ENCODE results near the gene KIF3C. TPM values are rescaled to one million over a fixed set of nuclear protein-coding genes. Genes with fewer than 3 reads are reported as not detected.

KIF3C gene
- total and polyA plus RNA-seq, 2 donors (not counting 3 experiments of a cell fraction or from before 2014, with no cell fraction given) = 11.4 to 40.7 TPM

DNA sequence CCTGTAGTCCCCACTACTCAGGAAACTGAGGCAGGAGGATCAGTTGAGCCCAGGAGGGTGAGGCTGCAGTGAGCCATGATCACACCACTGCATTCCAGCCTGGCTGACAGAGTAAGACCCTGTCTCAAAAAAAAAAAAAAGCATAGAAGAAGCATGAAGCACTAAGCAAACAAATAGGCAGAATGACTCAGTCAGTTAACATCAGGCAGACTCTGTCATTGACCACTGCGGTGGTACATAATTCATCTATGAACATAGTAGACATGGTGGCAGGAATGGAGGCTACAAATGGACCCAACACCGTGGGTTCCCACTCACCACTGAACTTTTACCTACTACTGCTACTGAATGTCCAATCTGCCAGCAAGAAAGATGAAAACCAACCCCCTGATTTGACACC is 96.4 kb downstream of the KIF3C start:
- BruUV-seq (replicated peaks) = no TSS peak
- Histone ChIP-seq H3K27me3 (ENCODE audit: control insufficient read depth in 2 of 2, insufficient read depth in 2 of 2, low read length in 2 of 2) (peaks cover 0 to 5% of the 10 kb centered on the region in 2 experiments), H3K36me3 (ENCODE audit: control insufficient read depth in 2 of 2, extremely low read depth in 1 of 2, insufficient read depth in 2 of 2, low read length in 2 of 2) (no peaks in the 10 kb centered on the region), H3K4me2 (ENCODE audit: insufficient read depth, low read length) (no peak overlapping the region), H3K9ac (replicated peaks; ENCODE audit: extremely low read depth, insufficient read depth, low read length) (no peak overlapping the region), H3K9me1 (replicated peaks; ENCODE audit: control insufficient read depth, extremely low read depth, insufficient read depth, low read length) (no peaks in the 10 kb centered on the region), H3K4me1 (ENCODE audit: control insufficient read depth, extremely low read depth, insufficient read depth, low read length) (no peaks in the 10 kb centered on the region), H3K79me2 (ENCODE audit: control insufficient read depth, insufficient read depth, low read length) (no peaks in the 10 kb centered on the region), H3K27ac (ENCODE audit: insufficient read depth, low read depth, low read length) (no peak overlapping the region), H2AFZ (ENCODE audit: low read depth, low read length) (no peak overlapping the region), H4K20me1 (replicated peaks; ENCODE audit: control insufficient read depth, extremely low read depth, insufficient read depth, low read length) (no peaks in the 10 kb centered on the region), H3K4me3 (replicated peaks in 1 of 3; ENCODE audit: insufficient read depth in 1 of 3, low read depth in 1 of 3, low read length in 3 of 3) (no peak overlapping the region), H3K9me3 (replicated peaks; ENCODE audit: control insufficient read depth, insufficient read depth, low read length) (no peaks in the 10 kb centered on the region)
- peak; percentile 12 for DNase-seq (ENCODE audit: low read depth, low spot score)
- intact Hi-C loops (cut with micrococcal nuclease) = no loop called here
- ChIA-PET POLR2A (no interaction called here), CTCF (no interaction called here)
- peak; percentile 31 for FAIRE-seq
- dilution Hi-C loops (cut with MboI; ENCODE audit: extremely low pct_ligation_motif_present, low sequenced_read_pairs) = no loop called here
- TF ChIP-seq POLR2AphosphoS5 (IDR thresholded peaks at IDR 0.05; ENCODE audit: insufficient read depth, low read depth, low read length) (no peak), FOS (IDR thresholded peaks at IDR 0.05; ENCODE audit: borderline replicate concordance, insufficient read depth, low read length) (peak; percentile 38)

DNA sequence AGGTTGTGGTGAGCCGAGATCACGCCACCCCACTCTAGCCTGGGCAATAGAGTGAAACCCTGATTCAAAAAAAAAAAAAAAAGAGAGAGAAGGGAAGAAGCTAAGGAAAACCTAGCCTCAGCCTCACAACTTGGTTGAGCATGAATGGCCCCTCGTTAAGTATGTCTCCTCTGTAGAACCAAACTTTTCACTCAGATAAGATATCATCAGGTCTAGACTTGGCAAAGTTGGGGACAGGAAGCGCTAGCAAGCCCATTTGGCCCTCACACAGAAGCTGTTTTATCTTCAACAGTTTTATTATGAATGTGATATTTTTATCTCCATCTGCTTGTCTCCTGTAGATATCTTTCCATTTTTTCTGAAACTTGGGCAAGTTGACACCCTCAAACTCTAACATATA is 100.5 kb downstream of the KIF3C start:
- Histone ChIP-seq H2AFZ (ENCODE audit: low read depth, low read length) (no peak overlapping the region), H3K36me3 (ENCODE audit: control insufficient read depth in 2 of 2, extremely low read depth in 1 of 2, insufficient read depth in 2 of 2, low read length in 2 of 2) (no peaks in the 10 kb centered on the region), H3K9me3 (replicated peaks; ENCODE audit: control insufficient read depth, insufficient read depth, low read length) (no peaks in the 10 kb centered on the region), H3K9ac (replicated peaks; ENCODE audit: extremely low read depth, insufficient read depth, low read length) (no peak overlapping the region), H3K4me3 (replicated peaks in 1 of 3; ENCODE audit: insufficient read depth in 1 of 3, low read depth in 1 of 3, low read length in 3 of 3) (no peak overlapping the region), H3K4me1 (ENCODE audit: control insufficient read depth, extremely low read depth, insufficient read depth, low read length) (peaks cover 7% of the 10 kb centered on the region), H3K79me2 (ENCODE audit: control insufficient read depth, insufficient read depth, low read length) (peaks cover 13% of the 10 kb centered on the region), H3K4me2 (ENCODE audit: insufficient read depth, low read length) (no peak overlapping the region), H3K27me3 (ENCODE audit: control insufficient read depth in 2 of 2, insufficient read depth in 2 of 2, low read length in 2 of 2) (peaks cover 0 to 5% of the 10 kb centered on the region in 2 experiments), H3K27ac (ENCODE audit: insufficient read depth, low read depth, low read length) (no peak overlapping the region), H4K20me1 (replicated peaks; ENCODE audit: control insufficient read depth, extremely low read depth, insufficient read depth, low read length) (no peaks in the 10 kb centered on the region), H3K9me1 (replicated peaks; ENCODE audit: control insufficient read depth, extremely low read depth, insufficient read depth, low read length) (no peaks in the 10 kb centered on the region)
- dilution Hi-C loops (cut with MboI; ENCODE audit: extremely low pct_ligation_motif_present, low sequenced_read_pairs) (no loop called here), intact Hi-C loops (cut with micrococcal nuclease) (no loop called here)
- DNase-seq (ENCODE audit: low read depth, low spot score) (no peak), FAIRE-seq (no peak)
- BruUV-seq (replicated peaks) = no TSS peak
- CTCF ChIA-PET = no interaction called here
- POLR2A ChIA-PET = no interaction called here
- TF ChIP-seq FOS (IDR thresholded peaks at IDR 0.05; ENCODE audit: borderline replicate concordance, insufficient read depth, low read length) = no peak
- TF ChIP-seq JUN (IDR thresholded peaks at IDR 0.05; ENCODE audit: borderline replicate concordance, insufficient read depth, insufficient read length, low read depth) = no peak
- TF ChIP-seq POLR2A (IDR thresholded peaks at IDR 0.05; ENCODE audit: low read depth, low read length) = no peak

Data from endothelial cell of umbilical vein (primary cell).